GM12872 (cell line): Measurements from ENCODE around the gene C10orf71.

ENCODE experiments used
- TF ChIP-seq, protein P1 (sequence below): IDR thresholded peaks from 3 replicates; pipeline ENCODE4 v1.5.1; 2011; ENCODE audit warnings: low read depth, mild to moderate bottlenecking, low read length, moderate library complexity; ENCODE audit not compliant: insufficient read depth

Gene C10orf71

DNA sequence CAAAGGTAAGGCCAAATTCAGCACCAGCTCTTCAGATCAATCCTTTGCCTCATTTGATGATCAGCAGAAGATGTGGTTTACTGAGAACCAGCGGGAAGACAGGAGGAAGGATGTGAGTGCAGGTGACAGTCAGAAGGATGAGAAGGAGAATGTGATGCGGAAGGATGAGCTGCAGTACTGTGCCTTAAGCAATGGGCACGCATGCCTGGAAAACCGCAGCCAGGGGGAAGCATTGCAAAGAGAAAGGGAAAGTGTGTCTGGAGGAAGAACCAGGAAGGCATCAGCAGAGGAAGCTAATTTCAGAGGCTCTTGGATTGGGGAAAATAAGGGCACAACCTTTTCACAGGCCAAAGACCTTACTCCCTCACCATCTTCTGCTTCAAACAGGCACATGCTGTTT, 25.7 kb downstream of the C10orf71 start:
- TF ChIP-seq, protein P1, sequence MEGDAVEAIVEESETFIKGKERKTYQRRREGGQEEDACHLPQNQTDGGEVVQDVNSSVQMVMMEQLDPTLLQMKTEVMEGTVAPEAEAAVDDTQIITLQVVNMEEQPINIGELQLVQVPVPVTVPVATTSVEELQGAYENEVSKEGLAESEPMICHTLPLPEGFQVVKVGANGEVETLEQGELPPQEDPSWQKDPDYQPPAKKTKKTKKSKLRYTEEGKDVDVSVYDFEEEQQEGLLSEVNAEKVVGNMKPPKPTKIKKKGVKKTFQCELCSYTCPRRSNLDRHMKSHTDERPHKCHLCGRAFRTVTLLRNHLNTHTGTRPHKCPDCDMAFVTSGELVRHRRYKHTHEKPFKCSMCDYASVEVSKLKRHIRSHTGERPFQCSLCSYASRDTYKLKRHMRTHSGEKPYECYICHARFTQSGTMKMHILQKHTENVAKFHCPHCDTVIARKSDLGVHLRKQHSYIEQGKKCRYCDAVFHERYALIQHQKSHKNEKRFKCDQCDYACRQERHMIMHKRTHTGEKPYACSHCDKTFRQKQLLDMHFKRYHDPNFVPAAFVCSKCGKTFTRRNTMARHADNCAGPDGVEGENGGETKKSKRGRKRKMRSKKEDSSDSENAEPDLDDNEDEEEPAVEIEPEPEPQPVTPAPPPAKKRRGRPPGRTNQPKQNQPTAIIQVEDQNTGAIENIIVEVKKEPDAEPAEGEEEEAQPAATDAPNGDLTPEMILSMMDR = no peak

DNA sequence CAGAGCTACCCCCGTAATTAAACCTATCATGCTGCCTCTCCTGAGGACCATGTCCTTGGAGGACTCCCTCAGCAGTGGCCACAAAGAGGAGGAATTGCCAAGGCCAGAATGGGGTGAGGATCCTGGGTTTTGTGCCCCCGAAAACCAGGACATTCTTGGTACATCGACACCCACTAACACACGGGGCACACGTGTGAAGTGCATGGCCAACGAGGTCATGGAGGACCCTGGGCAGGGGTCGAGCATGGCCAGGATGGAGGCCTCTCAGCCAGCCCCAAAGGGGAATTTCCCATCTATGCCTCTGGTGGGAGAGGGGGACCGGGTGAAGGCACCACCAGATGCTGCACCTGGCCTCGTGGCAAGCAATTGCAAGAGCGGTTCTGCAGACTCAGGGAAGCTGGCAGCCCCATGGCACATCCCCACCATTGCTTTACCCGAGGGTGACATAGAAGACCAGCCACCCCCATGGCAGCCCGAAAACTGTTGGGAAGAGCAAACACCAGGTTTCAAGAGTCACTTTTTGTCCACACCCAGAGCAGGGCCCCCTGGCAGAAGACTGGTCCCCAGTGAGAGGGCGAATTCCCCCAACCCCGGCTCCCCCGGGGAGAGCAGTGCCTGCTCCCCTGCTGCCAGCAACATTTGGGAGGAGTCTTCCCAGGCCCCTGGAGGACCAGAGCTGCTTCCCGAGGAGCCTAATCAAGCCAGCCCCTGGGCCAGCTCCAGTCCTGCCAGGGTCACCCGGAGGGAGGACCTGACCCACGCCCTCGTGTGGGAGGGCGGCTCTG, 26.4 kb downstream of the C10orf71 start:
- TF ChIP-seq, protein P1 = no peak

DNA sequence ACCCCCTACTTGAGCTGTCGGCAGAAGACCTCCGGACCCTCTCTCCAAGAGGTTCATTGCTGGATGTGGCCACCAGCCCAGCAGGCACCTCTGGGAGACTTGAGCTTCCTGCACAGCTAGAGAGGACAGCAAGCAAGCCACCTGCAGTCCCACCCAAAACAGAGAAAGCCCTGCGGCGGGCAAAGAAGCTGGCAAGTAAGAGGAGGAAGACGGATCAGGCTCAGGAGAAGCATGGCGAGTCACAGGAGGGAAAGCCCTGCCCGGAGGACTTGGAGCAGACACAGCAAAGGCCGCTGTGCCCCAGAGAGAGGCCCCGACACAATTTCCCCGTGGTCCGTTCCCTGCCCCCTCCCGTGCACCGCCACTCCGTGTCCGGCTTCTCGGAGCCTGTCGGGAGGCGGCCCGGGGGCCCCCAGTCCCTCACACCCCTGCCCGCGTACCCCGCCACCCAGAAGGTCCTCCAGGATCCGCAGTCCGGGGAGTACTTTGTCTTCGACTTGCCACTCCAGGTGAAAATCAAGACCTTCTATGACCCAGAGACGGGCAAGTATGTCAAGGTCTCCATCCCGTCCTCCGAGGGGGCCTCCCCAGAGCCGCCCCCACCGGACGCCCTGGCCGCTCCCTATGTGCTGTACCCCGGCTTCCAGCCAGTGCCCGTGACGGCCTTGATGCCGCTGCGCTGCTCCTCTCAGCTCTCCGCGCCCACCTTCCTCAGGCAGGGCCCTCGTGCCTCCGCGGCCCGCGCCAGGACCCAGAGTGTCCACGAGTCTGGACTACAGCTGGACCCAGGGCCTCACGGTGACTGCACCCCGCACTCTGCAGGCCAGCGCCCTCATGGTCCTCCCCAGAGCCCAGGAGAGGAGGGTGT, 27.2 kb downstream of the C10orf71 start:
- TF ChIP-seq, protein P1 = no peak

DNA sequence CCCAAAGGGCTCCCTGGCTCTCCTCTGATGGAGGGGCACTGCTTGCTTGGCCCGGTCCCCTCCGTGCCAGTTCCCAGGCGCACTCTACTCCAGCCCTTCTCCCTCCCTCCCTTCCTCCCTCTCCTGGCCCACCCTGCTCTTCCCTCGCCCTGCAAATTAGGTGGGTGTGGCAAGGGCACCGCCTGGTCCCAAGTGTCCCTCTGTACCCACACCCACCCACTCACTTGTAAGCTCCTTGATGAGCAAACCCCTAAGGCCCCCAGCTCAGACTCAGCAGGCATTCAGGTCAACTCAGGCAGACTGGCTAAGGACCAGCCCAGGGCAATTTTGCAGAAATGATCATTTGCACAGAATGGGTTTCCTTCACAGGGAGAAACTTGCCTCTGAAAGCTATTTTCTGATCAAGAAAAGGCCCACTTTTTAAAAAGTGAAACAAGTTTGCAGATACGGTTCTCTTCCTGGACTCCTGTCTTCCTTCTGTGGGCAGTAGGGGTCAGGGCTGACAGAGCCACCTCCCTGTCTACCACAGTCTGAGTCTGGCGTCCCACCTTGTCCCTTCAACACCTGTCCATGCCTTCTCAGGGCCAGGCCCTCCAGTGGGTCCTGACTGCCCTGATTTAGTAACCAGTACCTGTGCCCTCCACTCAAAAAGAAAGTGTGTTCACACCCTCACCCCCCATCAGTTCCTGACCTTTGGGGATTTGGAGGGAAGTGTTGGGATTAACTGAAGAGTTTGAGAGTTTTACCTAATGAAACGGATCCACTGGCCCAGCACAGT, 28.3 kb downstream of the C10orf71 start:
- TF ChIP-seq, protein P1 = no peak

DNA sequence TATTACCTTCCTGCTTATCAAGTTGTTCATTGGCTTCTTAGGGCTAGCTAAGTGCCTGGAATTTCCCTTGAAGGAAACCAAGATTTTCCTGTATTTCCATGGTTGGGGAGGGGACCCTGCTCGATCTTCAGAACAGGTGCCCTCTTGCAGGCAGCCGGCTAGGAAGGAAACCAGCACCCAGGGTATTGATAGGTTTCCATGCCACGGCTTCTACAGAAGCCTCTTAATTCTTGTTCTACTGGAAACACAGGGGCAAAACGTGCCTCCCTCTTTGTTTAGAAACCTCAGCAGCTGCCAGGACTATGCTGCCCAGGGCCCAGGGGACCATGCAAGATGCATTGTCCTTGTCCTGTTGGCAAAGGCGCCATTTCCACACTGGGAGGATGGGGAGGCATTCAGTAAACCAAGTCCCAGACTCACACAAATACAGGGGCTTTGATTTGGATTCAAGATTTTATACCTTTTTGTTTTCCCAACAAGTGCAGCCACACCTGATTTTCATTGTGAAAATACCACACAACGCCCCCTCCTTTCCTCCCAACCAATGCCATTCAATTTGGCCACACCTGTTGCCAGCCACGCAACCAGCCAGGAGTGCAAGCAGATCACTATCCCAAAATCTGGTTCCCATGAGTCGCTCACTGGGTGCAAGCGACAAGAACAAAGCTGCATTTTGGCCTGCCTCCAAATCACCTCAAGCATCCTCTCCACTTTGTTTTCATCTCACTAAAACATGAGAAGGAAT, 29.6 kb downstream of the C10orf71 start:
- TF ChIP-seq, protein P1 = no peak

DNA sequence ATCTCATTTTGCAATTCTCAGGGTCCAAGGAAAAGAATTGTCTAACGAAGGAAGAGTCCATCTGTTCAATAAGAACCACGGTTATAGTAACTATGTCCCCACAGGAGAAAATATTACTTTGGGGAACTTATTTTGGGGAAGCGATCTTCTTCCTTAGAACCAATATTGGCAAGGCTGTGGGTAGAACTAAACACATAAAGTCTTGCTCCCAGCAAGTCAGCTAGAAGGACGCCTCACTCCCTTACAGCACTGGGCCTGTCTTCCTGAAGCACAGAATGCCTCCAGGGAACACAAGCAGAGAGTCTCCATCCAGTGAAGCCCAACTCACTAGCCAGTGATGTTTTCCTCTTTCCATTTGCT, 30.2 kb downstream of the C10orf71 start:
- TF ChIP-seq, protein P1 = no peak
